SK-N-SH (cell line): ENCODE data around the gene IGDCC3. TPM values are rescaled to one million over a fixed set of nuclear protein-coding genes. Genes with fewer than 3 reads are reported as not detected.

Experiments used
- CTCF ChIA-PET: fragments of 300-600, 350-600 bp; formaldehyde crosslinking; extraction: SDS; loops from one replicate; lab custom pipeline; 2021; lab: Yijun Ruan, JAX
- POLR2A ChIA-PET: fragments of 350-600 bp; sonication (Branson Sonifier 250); formaldehyde crosslinking; extraction: SDS; loops from one replicate; lab custom pipeline; 2020; ENCODE audit warnings: antibody characterized with exemption, inconsistent platforms; lab: Yijun Ruan, JAX
- DNase-seq: peaks from one replicate; pipeline ENCODE4 v3.0.0; 2012
- H2AFZ ChIP-seq: fragments of 200-600 bp; sonication (generic); 2 replicates; pipeline ENCODE4 v1.8.1; 2016; ENCODE audit warnings: antibody characterized with exemption, mild to moderate bottlenecking, low read depth
- H3F3A ChIP-seq: fragments of 200-600 bp; sonication (generic); replicated peaks from 2 replicates; pipeline ENCODE3; 2016; ENCODE audit warnings: antibody characterized with exemption, mild to moderate bottlenecking; ENCODE audit not compliant: insufficient read depth
- H3K27ac ChIP-seq, 2 experiments: fragments of 200-500 bp in 1 of 2; fragments of 200-600 bp in 1 of 2; sonication (Bioruptor generic) in 1 of 2; sonication (generic), shearing (Covaris generic) in 1 of 2; 2 replicates each; pipeline versions ENCODE4 v1.5.1 to v1.6.1; 2014 to 2016; ENCODE audit warnings: low read depth in 2 of 2, inconsistent platforms in 1 of 2, low read length in 1 of 2, mild to moderate bottlenecking in 1 of 2, mixed read lengths in 1 of 2
- H3K27me3 ChIP-seq: fragments of 200-600 bp; sonication (generic), shearing (Covaris generic); 2 replicates; pipeline ENCODE4 v1.6.1; 2016; ENCODE audit warnings: mixed run types; ENCODE audit not compliant: insufficient read depth
- H3K36me3 ChIP-seq, 2 experiments: fragments of 200-500 bp in 1 of 2; fragments of 200-600 bp in 1 of 2; sonication (Bioruptor generic) in 1 of 2; sonication (generic) in 1 of 2; replicated peaks in 1 of 2; 2 replicates each; pipeline versions ENCODE3 to v1.5.1; 2014 to 2016; ENCODE audit warnings: low read length in 1 of 2, mild to moderate bottlenecking in 1 of 2; ENCODE audit not compliant: insufficient read depth in 2 of 2, control insufficient read depth in 1 of 2
- H3K4me1 ChIP-seq, 2 experiments: fragments of 200-500 bp in 1 of 2; fragments of 200-600 bp in 1 of 2; sonication (Bioruptor generic) in 1 of 2; sonication (generic), shearing (Covaris generic) in 1 of 2; 2 replicates each; pipeline versions ENCODE4 v1.5.1 to v1.6.1; 2014 to 2016; ENCODE audit warnings: low read depth in 1 of 2, low read length in 1 of 2, mixed run types in 1 of 2; ENCODE audit not compliant: insufficient read depth in 2 of 2, control insufficient read depth in 1 of 2
- H3K4me2 ChIP-seq: fragments of 200-600 bp; sonication (generic), shearing (Covaris generic); 2 replicates; pipeline ENCODE4 v1.6.1; 2017; ENCODE audit warnings: mixed run types
- H3K4me3 ChIP-seq, 2 experiments: fragments of 200-500 bp in 1 of 2; fragments of 200-600 bp in 1 of 2; sonication (Bioruptor generic) in 1 of 2; sonication (generic), shearing (Covaris generic) in 1 of 2; 2 replicates each; pipeline versions ENCODE4 v1.5.1 to v1.8.1; 2014 to 2016; ENCODE audit warnings: low read depth in 2 of 2, inconsistent platforms in 1 of 2, low read length in 1 of 2, mild to moderate bottlenecking in 1 of 2, mixed read lengths in 1 of 2, moderate library complexity in 1 of 2
- H3K79me2 ChIP-seq: fragments of 200-600 bp; sonication (generic); 2 replicates; pipeline ENCODE4 v1.8.1; 2017; ENCODE audit warnings: mild to moderate bottlenecking; ENCODE audit not compliant: insufficient read depth
- H3K9ac ChIP-seq: fragments of 200-600 bp; sonication (generic); 2 replicates; pipeline ENCODE4 v1.6.1; 2017; ENCODE audit warnings: mixed run types
- H3K9me2 ChIP-seq: fragments of 200-600 bp; sonication (generic); 2 replicates; pipeline ENCODE4 v1.6.1; 2017; ENCODE audit warnings: mixed run types
- H3K9me3 ChIP-seq: fragments of 200-600 bp; sonication (generic); 2 replicates; pipeline ENCODE4 v1.6.1; 2017; ENCODE audit warnings: mixed run types, mild to moderate bottlenecking, moderate library complexity
- H4K20me1 ChIP-seq: fragments of 200-600 bp; sonication (generic); 2 replicates; pipeline ENCODE4 v1.6.1; 2017; ENCODE audit warnings: mild to moderate bottlenecking, mixed run types; ENCODE audit not compliant: insufficient read depth
- CHD2 ChIP-seq: fragments of 150-350 bp; IDR thresholded peaks from 2 replicates; pipeline ENCODE4 v1.6.1; 2018; ENCODE audit warnings: low read length; ENCODE audit not compliant: partially characterized antibody
- EP300 ChIP-seq, 2 experiments: IDR thresholded peaks; 2 replicates each; pipeline versions ENCODE4 v1.4.0 to v1.6.1; 2012; ENCODE audit warnings: borderline replicate concordance in 1 of 2, low read depth in 1 of 2, low read length in 1 of 2
- EZH2phosphoT487 ChIP-seq: fragments of 200-600 bp; sonication (generic); IDR thresholded peaks from 2 replicates; pipeline ENCODE4 v1.6.1; 2017; ENCODE audit warnings: low read depth, mixed run types, mild to moderate bottlenecking, antibody characterized with exemption, moderate library complexity, borderline replicate concordance
- FOSL2 ChIP-seq: IDR thresholded peaks from 2 replicates; pipeline ENCODE4 v1.4.0; 2012; ENCODE audit warnings: low read depth, mild to moderate bottlenecking, moderate library complexity, borderline replicate concordance
- FOXJ3 ChIP-seq: sonication (generic); formaldehyde crosslinking; IDR thresholded peaks from 2 replicates; pipeline ENCODE4 v1.5.1; 2020; ENCODE audit warnings: mild to moderate bottlenecking, missing genetic modification reagents
- FOXM1 ChIP-seq: IDR thresholded peaks from 2 replicates; pipeline ENCODE4 v1.4.0; 2012; ENCODE audit warnings: low read depth, mild to moderate bottlenecking
- GABPA ChIP-seq: IDR thresholded peaks from 2 replicates; pipeline ENCODE4 v1.4.0; 2012; ENCODE audit warnings: low read depth, mild to moderate bottlenecking
- GATA2 ChIP-seq: sonication (generic); formaldehyde crosslinking; IDR thresholded peaks from 2 replicates; pipeline ENCODE4 v1.5.0; 2020; ENCODE audit warnings: mild to moderate bottlenecking, missing genetic modification reagents
- JUND ChIP-seq: IDR thresholded peaks from 2 replicates; pipeline ENCODE4 v1.4.0; 2012
- MXI1 ChIP-seq: IDR thresholded peaks from 2 replicates; pipeline ENCODE4 v1.6.1; 2012; ENCODE audit warnings: mild to moderate bottlenecking, low read depth, low read length, improper control_type of control experiment
- NFIC ChIP-seq: IDR thresholded peaks from 2 replicates; pipeline ENCODE4 v1.4.0; 2012; ENCODE audit warnings: borderline replicate concordance
- RAD21 ChIP-seq: IDR thresholded peaks from 2 replicates; pipeline ENCODE4 v1.6.1; 2012; ENCODE audit warnings: mild to moderate bottlenecking, low read length
- RCOR1 ChIP-seq: fragments of 150-350 bp; IDR thresholded peaks from 2 replicates; pipeline ENCODE4 v1.6.1; 2017; ENCODE audit warnings: antibody characterized with exemption, low read length
- REST ChIP-seq: IDR thresholded peaks from 2 replicates; pipeline ENCODE4 v1.6.1; 2012; ENCODE audit warnings: mild to moderate bottlenecking, low read depth, low read length, moderate library complexity
- SIN3A ChIP-seq: IDR thresholded peaks from 2 replicates; pipeline ENCODE4 v1.6.1; 2012; ENCODE audit warnings: low read depth, mild to moderate bottlenecking, low read length, moderate library complexity, borderline replicate concordance
- TEAD4 ChIP-seq: IDR thresholded peaks from 2 replicates; pipeline ENCODE4 v1.4.0; 2012; ENCODE audit warnings: mild to moderate bottlenecking, borderline replicate concordance; ENCODE audit not compliant: insufficient read depth
- WGBS: methylation state at CpG from one replicate; pipeline ENCODE4 v1.1.6; 2017; ENCODE audit warnings: low lambda C conversion rate; 5-methylcytosine and 5-hydroxymethylcytosine counted together
- polyA plus RNA-seq, 3 experiments: library from polyadenylated mRNA; depleted of rRNA; stranded (reverse); fragments of >200 nt; gene quantifications; 2 replicates each; pipeline ENCODE4 v1.2.3, GENCODE V29; 2012
- TF ChIP-seq, protein P1 (sequence below): IDR thresholded peaks from 2 replicates; pipeline ENCODE4 v1.4.0; 2012; ENCODE audit warnings: low read depth
- TF ChIP-seq, protein P2 (sequence below): IDR thresholded peaks from 2 replicates; pipeline ENCODE4 v1.4.0; 2012; ENCODE audit warnings: low read depth, borderline replicate concordance
- TF ChIP-seq, protein P3 (sequence below): IDR thresholded peaks from 2 replicates; pipeline ENCODE4; 2012

The IGDCC3 gene
- polyA plus RNA-seq, 1 of the 3 experiments (the other 2 are of a cell fraction) = 0.43 TPM

GRCh38 chr15:65326117-65326526, 51.7 kb downstream of the IGDCC3 start:
- no peak for TF ChIP-seq FOXM1
- TF ChIP-seq CHD2 = peak; percentile 56
- TF ChIP-seq RAD21 = peak; percentile 20
- no peaks in the 10 kb centered on the region for H3K79me2 ChIP-seq
- no peaks in the 10 kb centered on the region for H3K9me3 ChIP-seq
- H3K36me3 ChIP-seq = no peaks in the 10 kb centered on the region
- H2AFZ ChIP-seq = no peak overlapping the region
- H3F3A ChIP-seq = peaks cover 4% of the 10 kb centered on the region
- peak; percentile 71 for DNase-seq
- peaks cover 0 to 16% of the 10 kb centered on the region in 2 experiments; a peak in 1 of 4 replicates for H3K4me1 ChIP-seq
- POLR2A ChIA-PET = interaction anchor here (0.8 to 1.4 kb wide), 5 partner anchors 8 to 51 kb away, joined by 3 to 7 read pairs (median 3); partner anchors contain the start of genes PARP16 and RNU5B-1
- H3K9me2 ChIP-seq = no peaks in the 10 kb centered on the region
- WGBS = 58% methylated on average over 6 of the region's 12 CpGs
- H4K20me1 ChIP-seq = no peaks in the 10 kb centered on the region
- no peak overlapping the region for H3K4me3 ChIP-seq
- CTCF ChIA-PET = interaction anchor here (1.4 to 21.5 kb wide), 2 partner anchors 8 to 58 kb away, joined by 5 to 969 read pairs; partner anchors contain the start of gene IGDCC3
- H3K4me2 ChIP-seq = no peak overlapping the region
- H3K27me3 ChIP-seq = peaks cover 12% of the 10 kb centered on the region; the same call in 1 of the 2 replicates
- no peak overlapping the region for H3K9ac ChIP-seq
- peak overlapping the region in 1 of 2 experiments; percentile 63; a peak in 2 of 4 replicates for H3K27ac ChIP-seq

DNA sequence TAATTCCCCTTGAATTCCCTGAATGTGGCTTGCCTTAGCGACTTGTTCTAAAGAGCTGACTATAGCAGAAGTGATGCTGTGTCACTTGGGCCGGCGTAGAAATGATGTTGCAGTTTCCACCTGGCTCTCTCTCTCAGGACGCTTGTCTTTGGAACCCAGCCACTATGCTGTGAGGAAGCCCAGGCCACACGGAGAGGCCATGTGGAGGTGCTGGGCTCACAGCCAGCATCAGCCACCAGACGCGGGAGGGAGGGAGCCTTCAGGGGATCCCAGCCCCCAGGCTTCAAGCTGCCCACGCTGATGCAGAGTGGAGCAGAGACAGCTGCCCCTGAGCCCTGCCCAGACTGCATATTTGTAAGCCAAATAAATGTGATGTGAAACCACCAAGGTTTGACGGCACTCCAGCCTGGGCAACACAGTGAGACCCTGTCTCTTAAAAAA, 54.7 kb downstream of the IGDCC3 start:
- WGBS = 17% methylated on average over 8 of the region's 9 CpGs
- H3K9me2 ChIP-seq = no peaks in the 10 kb centered on the region
- DNase-seq = peak; percentile 94
- H3K27me3 ChIP-seq = peaks cover 12% of the 10 kb centered on the region; the same call in 1 of the 2 replicates
- no peaks in the 10 kb centered on the region for H3K36me3 ChIP-seq
- H3K4me3 ChIP-seq = no peak overlapping the region
- peak overlapping the region; percentile 45; the same call in 1 of the 2 replicates for H3K4me2 ChIP-seq
- CTCF ChIA-PET = interaction anchor here (0.6 to 21.5 kb wide), 6 partner anchors 9 to 289 kb away, joined by 3 to 969 read pairs (median 4); partner anchors contain the start of gene IGDCC3
- H3K79me2 ChIP-seq = no peaks in the 10 kb centered on the region
- H3K4me1 ChIP-seq = peaks cover 0 to 16% of the 10 kb centered on the region in 2 experiments; a peak in 1 of 4 replicates
- H2AFZ ChIP-seq = no peak overlapping the region
- H3K9ac ChIP-seq = no peak overlapping the region
- H3K27ac ChIP-seq = no peak overlapping the region
- POLR2A ChIA-PET = interaction anchor here (1.2 kb wide), 1 partner anchor 19 kb away, joined by 11 read pairs; the partner anchor contains the start of gene RNU5B-1
- H4K20me1 ChIP-seq = no peaks in the 10 kb centered on the region
- H3F3A ChIP-seq = peaks cover 4% of the 10 kb centered on the region
- no peaks in the 10 kb centered on the region for H3K9me3 ChIP-seq
- TF ChIP-seq FOXJ3 (peak; percentile 89), GABPA (no peak), FOSL2 (no peak), RCOR1 (peak; percentile 97), GATA2 (peak; percentile 55; the same call in 1 of the 2 replicates), TEAD4 (peak; percentile 40; the same call in 1 of the 2 replicates), SIN3A (peak; percentile 51; the same call in 1 of the 2 replicates), MXI1 (peak; percentile 79), JUND (no peak), NFIC (peak; percentile 94), EZH2phosphoT487 (no peak), REST (no peak), EP300 (IDR thresholded peaks at IDR 0.05; ENCODE audit: borderline replicate concordance in 1 of 2, low read depth in 1 of 2, low read length in 1 of 2) (peak; percentile 45 to 93; a peak in 3 of 4 replicates)
- TF ChIP-seq, protein P1, sequence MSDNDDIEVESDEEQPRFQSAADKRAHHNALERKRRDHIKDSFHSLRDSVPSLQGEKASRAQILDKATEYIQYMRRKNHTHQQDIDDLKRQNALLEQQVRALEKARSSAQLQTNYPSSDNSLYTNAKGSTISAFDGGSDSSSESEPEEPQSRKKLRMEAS = peak; percentile 74
- TF ChIP-seq, protein P2, sequence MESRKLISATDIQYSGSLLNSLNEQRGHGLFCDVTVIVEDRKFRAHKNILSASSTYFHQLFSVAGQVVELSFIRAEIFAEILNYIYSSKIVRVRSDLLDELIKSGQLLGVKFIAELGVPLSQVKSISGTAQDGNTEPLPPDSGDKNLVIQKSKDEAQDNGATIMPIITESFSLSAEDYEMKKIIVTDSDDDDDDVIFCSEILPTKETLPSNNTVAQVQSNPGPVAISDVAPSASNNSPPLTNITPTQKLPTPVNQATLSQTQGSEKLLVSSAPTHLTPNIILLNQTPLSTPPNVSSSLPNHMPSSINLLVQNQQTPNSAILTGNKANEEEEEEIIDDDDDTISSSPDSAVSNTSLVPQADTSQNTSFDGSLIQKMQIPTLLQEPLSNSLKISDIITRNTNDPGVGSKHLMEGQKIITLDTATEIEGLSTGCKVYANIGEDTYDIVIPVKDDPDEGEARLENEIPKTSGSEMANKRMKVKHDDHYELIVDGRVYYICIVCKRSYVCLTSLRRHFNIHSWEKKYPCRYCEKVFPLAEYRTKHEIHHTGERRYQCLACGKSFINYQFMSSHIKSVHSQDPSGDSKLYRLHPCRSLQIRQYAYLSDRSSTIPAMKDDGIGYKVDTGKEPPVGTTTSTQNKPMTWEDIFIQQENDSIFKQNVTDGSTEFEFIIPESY = no peak
- TF ChIP-seq, protein P3, sequence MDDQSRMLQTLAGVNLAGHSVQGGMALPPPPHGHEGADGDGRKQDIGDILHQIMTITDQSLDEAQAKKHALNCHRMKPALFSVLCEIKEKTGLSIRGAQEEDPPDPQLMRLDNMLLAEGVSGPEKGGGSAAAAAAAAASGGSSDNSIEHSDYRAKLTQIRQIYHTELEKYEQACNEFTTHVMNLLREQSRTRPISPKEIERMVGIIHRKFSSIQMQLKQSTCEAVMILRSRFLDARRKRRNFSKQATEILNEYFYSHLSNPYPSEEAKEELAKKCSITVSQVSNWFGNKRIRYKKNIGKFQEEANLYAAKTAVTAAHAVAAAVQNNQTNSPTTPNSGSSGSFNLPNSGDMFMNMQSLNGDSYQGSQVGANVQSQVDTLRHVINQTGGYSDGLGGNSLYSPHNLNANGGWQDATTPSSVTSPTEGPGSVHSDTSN = peak; percentile 73
